A673 (cell line): ENCODE data around the gene METTL24.

ENCODE experiments used
- EZH2 ChIP-seq: fragments of 200-600 bp; sonication (generic); IDR thresholded peaks from 2 replicates; pipeline ENCODE4 v1.6.1; 2017; ENCODE audit warnings: borderline replicate concordance, low read depth, mild to moderate bottlenecking, mixed read lengths, antibody characterized with exemption, low read length; ENCODE audit not compliant: poor library complexity, severe bottlenecking
- TF ChIP-seq, protein P1 (sequence below): fragments of 300-800, 200-600 bp; sonication (generic); conservative IDR thresholded peaks from 2 replicates; pipeline ENCODE4 v1.5.1; 2017; ENCODE audit warnings: low read depth, mild to moderate bottlenecking, antibody characterized with exemption, low read length, moderate library complexity, mixed read lengths

DNA sequence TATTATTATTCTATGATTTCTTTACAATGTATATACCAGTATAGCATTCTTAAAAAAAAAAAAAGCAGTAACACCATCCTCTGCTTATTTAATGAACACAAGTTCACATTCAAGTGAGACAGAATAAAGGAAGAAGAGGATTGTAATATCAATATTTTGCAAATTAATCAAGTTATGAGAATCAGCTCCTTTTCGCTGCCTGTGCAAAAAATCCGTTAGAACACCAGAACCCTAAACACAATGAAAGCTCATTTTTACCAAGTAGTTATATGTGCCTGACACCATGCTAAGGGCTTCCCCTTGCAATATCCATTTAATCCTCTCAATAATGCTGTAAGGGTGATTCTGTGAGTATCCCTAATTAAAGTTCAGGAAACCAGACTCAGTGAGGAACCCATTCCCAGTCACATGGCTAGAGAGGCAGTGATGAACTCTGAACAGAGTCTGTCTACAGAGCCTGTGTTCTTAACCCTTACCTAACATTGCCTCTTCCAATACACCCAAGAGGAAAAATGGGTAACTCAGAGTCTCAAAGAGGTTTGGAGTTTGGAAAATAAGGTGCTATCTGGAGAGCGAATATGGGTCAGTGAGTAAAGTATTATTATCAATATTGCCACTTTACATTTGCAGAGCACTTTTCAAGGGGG lies 111.1 kb downstream of the METTL24 start:
- TF ChIP-seq, protein P1, sequence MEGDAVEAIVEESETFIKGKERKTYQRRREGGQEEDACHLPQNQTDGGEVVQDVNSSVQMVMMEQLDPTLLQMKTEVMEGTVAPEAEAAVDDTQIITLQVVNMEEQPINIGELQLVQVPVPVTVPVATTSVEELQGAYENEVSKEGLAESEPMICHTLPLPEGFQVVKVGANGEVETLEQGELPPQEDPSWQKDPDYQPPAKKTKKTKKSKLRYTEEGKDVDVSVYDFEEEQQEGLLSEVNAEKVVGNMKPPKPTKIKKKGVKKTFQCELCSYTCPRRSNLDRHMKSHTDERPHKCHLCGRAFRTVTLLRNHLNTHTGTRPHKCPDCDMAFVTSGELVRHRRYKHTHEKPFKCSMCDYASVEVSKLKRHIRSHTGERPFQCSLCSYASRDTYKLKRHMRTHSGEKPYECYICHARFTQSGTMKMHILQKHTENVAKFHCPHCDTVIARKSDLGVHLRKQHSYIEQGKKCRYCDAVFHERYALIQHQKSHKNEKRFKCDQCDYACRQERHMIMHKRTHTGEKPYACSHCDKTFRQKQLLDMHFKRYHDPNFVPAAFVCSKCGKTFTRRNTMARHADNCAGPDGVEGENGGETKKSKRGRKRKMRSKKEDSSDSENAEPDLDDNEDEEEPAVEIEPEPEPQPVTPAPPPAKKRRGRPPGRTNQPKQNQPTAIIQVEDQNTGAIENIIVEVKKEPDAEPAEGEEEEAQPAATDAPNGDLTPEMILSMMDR, result no peak
- TF ChIP-seq EZH2, result no peak
